GM12878 (cell line): ENCODE data around the gene TOMM40. TPM values are rescaled to one million over a fixed set of nuclear protein-coding genes. Genes with fewer than 3 reads are reported as not detected.
"Not testable (repeated sequence)": the region's sequence is repeated elsewhere in the genome, so short reads cannot be mapped to it uniquely, and the experiment has no call there.

Experiments
- ATAC-seq: fragments of 200-7000 bp; cut with Tn5 transposase; 3 replicates; pipeline ENCODE4 v1.9.1; 2020; ENCODE audit warnings: mild to moderate bottlenecking, moderate library complexity
- BruUV-seq: library from RNA; stranded (reverse); fragments of 400-500 nt; replicated peaks from 2 replicates; lab custom pipeline; 2021; lab: Mats Ljungman, UMichigan
- CTCF ChIA-PET: fragments of 300-600 bp; sonication (Branson Sonifier 250); formaldehyde crosslinking; extraction: SDS; loops from one replicate; lab custom pipeline; 2021; ENCODE audit warnings: inconsistent platforms; lab: Yijun Ruan, JAX
- POLR2A ChIA-PET: fragments of 350-600 bp; formaldehyde crosslinking; extraction: SDS; loops from one replicate; lab custom pipeline; 2021; ENCODE audit warnings: inconsistent platforms; lab: Charles Lee
- RAD21 ChIA-PET: fragments of 300-600 bp; sonication (Branson Sonifier 250); formaldehyde crosslinking; loops from one replicate; lab custom pipeline; 2023; ENCODE audit warnings: antibody characterized with exemption; ENCODE audit not compliant: unreplicated experiment; lab: Charles Lee
- SMC1A ChIA-PET: fragments of 300-600 bp; sonication (Branson Sonifier 250); formaldehyde crosslinking; loops from one replicate; lab custom pipeline; 2023; ENCODE audit not compliant: unreplicated experiment, uncharacterized antibody; lab: Charles Lee
- DNase-seq: peaks from one replicate; pipeline ENCODE4 v3.0.0-alpha.2; 2011; ENCODE audit warnings: low read depth, low spot score
- FAIRE-seq: peaks from 3 replicates; lab custom pipeline; 2011; peaks lifted over from hg19 to GRCh38; lab: Jason Lieb, UNC
- H2AFZ ChIP-seq: 2 replicates; pipeline ENCODE4 v1.6.0; 2011; ENCODE audit warnings: low read depth, low read length, control low read depth; ENCODE audit not compliant: control insufficient read depth
- H3K27ac ChIP-seq: 2 replicates; pipeline ENCODE4 v1.5.1; 2011; ENCODE audit warnings: control low read depth; ENCODE audit not compliant: control insufficient read depth, insufficient read depth
- H3K27me3 ChIP-seq, 2 experiments: replicated peaks in 1 of 2; 2 replicates each; pipeline versions ENCODE4 v1.6.0 to v1.6.1; 2011; ENCODE audit warnings: low read length in 1 of 2; ENCODE audit not compliant: control insufficient read depth in 2 of 2, insufficient read depth in 2 of 2
- H3K36me3 ChIP-seq, 2 experiments: 2 replicates each; pipeline ENCODE4 v1.5.1; 2011; ENCODE audit warnings: low read length in 1 of 2; ENCODE audit not compliant: control insufficient read depth in 2 of 2, insufficient read depth in 2 of 2
- H3K4me1 ChIP-seq: 2 replicates; pipeline ENCODE4 v1.6.1; 2011; ENCODE audit warnings: mild to moderate bottlenecking, low read length, moderate library complexity, mixed read lengths; ENCODE audit not compliant: control insufficient read depth, insufficient read depth
- H3K4me2 ChIP-seq: 2 replicates; pipeline ENCODE4 v1.6.0; 2011; ENCODE audit warnings: control low read depth; ENCODE audit not compliant: control insufficient read depth, insufficient read depth
- H3K4me3 ChIP-seq: fragments of 200-600 bp; sonication (generic); 2 replicates; pipeline ENCODE4 v1.5.1; 2016
- H3K79me2 ChIP-seq: 2 replicates; pipeline ENCODE4 v1.6.0; 2011; ENCODE audit warnings: low read length; ENCODE audit not compliant: control insufficient read depth, insufficient read depth
- H3K9ac ChIP-seq: 2 replicates; pipeline ENCODE4 v1.8.0; 2011; ENCODE audit warnings: low read length, control low read depth, mixed read lengths; ENCODE audit not compliant: control insufficient read depth, insufficient read depth
- H3K9me3 ChIP-seq: replicated peaks from 3 replicates; pipeline ENCODE4 v1.5.1; 2011; ENCODE audit warnings: mild to moderate bottlenecking, low read length; ENCODE audit not compliant: control insufficient read depth, insufficient read depth
- H4K20me1 ChIP-seq: 2 replicates; pipeline ENCODE4 v1.6.0; 2011; ENCODE audit not compliant: control insufficient read depth, insufficient read depth
- ATF7 ChIP-seq: fragments of 450-650 bp; IDR thresholded peaks from 2 replicates; pipeline ENCODE4 v1.6.1; 2016; ENCODE audit warnings: low read depth, mild to moderate bottlenecking
- BCL11A ChIP-seq: IDR thresholded peaks from 2 replicates; pipeline ENCODE4 v1.6.1; 2011; ENCODE audit warnings: low read depth, low read length
- GABPA ChIP-seq: IDR thresholded peaks from 2 replicates; pipeline ENCODE4 v1.6.1; 2014; ENCODE audit warnings: antibody characterized with exemption, low read depth, mild to moderate bottlenecking, inconsistent platforms
- HDGF ChIP-seq: fragments of 450-650 bp; IDR thresholded peaks from 2 replicates; pipeline ENCODE4 v1.6.1; 2016; ENCODE audit warnings: antibody characterized with exemption
- IRF4 ChIP-seq: IDR thresholded peaks from 2 replicates; pipeline ENCODE4 v1.6.1; 2011; ENCODE audit warnings: low read depth, low read length
- MTA2 ChIP-seq: fragments of 450-650 bp; IDR thresholded peaks from 2 replicates; pipeline ENCODE4 v1.6.1; 2016; ENCODE audit warnings: low read depth, mild to moderate bottlenecking, moderate library complexity
- NR2F1 ChIP-seq: fragments of 450-650 bp; conservative IDR thresholded peaks from 2 replicates; pipeline ENCODE4 v1.6.1; 2017; ENCODE audit warnings: mild to moderate bottlenecking
- RAD51 ChIP-seq: fragments of 450-650 bp; IDR thresholded peaks from 2 replicates; pipeline ENCODE4 v1.6.1; 2016; ENCODE audit warnings: moderate library complexity, mild to moderate bottlenecking, inconsistent platforms
- SMAD1 ChIP-seq: fragments of 450-650 bp; IDR thresholded peaks from 2 replicates; pipeline ENCODE4 v1.6.1; 2018; ENCODE audit warnings: mild to moderate bottlenecking, low read depth; ENCODE audit not compliant: partially characterized antibody
- SMARCA5 ChIP-seq: fragments of 450-650 bp; IDR thresholded peaks from 2 replicates; pipeline ENCODE4 v1.6.1; 2017; ENCODE audit warnings: mild to moderate bottlenecking
- WGBS: methylation state at CpG from one replicate; pipeline ENCODE4 v1.1.6; 2016; ENCODE audit warnings: low lambda C conversion rate; ENCODE audit not compliant: insufficient replicate concordance, insufficient coverage; ENCODE audit errors: missing lambda C conversion rate; 5-methylcytosine and 5-hydroxymethylcytosine counted together
- in situ Hi-C: fragments of 300-500 bp; cut with MboI; formaldehyde crosslinking; loops from 9 replicates; pipeline ENCODE4 v1.14.3; 2018; ENCODE audit warnings: mixed read lengths
- intact Hi-C: fragments of 100-400 bp; cut with micrococcal nuclease; formaldehyde crosslinking; loops from one replicate; pipeline ENCODE4 v1.14.2; 2022; ENCODE audit not compliant: unreplicated experiment
- polyA plus RNA-seq, 11 experiments: library from polyadenylated mRNA; depleted of rRNA in 4 of 11; unstranded in 6 of 11; stranded (reverse) in 5 of 11; fragments of >200 nt; fragmentation: Nextera tagmentation in 4 of 11; fragmentation: Illumina TruSeq in 1 of 11; extraction: Ambion mirVana in 4 of 11; extraction: Trizol in 1 of 11; gene quantifications; 1 replicate in 1 of 11; 2 replicates in 10 of 11; pipeline versions ENCODE4 v1.2.1 to v1.2.3, GENCODE V29; 2011 to 2016; ENCODE audit warnings: inconsistent platforms in 2 of 11, missing spikeins in 2 of 11, low read depth in 1 of 11
- total RNA-seq, 4 experiments: library from RNA; depleted of rRNA in 3 of 4; stranded (reverse); fragments of >200 nt in 3 of 4; fragmentation: Illumina TruSeq in 1 of 4; extraction: Trizol in 1 of 4; gene quantifications; 2 replicates each; pipeline versions ENCODE4 v1.2.1 to v1.2.3, GENCODE V29; 2013 to 2021
- TF ChIP-seq, protein P1 (sequence below): fragments of 450-650 bp; IDR thresholded peaks from 2 replicates; pipeline ENCODE4 v1.6.1; 2017; ENCODE audit warnings: low read depth, mild to moderate bottlenecking, moderate library complexity

Gene TOMM40
- total and polyA plus RNA-seq, 10 of the 15 experiments (the other 5 are each of a cell fraction or from before 2014, with no cell fraction given) = 0.85 to 221 (median 99.9) TPM

DNA sequence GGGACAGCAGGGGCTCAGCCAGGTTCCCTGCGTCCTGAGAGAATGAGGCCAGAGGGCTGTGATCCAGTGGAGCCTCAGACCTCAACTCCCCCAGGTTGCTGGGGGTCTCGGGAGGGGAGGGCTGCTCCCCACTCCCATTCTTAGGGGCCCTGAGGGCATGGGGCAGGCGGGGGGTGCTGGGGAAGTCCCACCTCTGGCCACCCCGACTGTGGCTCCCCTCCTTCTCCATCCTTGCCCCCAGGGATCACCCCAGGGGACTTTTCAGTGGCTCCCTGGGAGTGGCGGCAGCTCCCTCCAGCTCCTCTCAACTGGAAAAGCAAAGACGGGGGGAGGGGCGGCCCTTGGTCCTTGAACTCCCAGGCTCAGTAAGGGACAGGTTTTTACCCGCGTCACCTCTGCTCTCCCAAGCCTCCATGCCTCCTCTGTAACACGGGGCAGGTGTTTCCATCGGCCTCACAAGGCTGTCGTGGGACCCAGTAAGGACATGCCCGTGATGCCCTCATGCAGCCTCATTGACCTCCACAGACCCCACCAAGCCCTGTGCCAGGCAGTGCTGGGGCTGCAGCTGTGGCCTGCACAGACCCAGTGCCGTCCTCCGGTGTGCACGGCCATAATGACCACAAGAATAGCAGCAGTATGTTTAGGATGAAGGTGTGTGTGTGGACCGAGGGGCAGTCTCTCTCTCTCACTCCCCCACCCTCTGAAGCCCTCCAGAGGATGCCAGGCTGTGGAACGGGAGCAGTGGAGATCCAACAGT, 11.6 kb upstream of the TOMM40 start (continued):
- TF ChIP-seq, protein P1, sequence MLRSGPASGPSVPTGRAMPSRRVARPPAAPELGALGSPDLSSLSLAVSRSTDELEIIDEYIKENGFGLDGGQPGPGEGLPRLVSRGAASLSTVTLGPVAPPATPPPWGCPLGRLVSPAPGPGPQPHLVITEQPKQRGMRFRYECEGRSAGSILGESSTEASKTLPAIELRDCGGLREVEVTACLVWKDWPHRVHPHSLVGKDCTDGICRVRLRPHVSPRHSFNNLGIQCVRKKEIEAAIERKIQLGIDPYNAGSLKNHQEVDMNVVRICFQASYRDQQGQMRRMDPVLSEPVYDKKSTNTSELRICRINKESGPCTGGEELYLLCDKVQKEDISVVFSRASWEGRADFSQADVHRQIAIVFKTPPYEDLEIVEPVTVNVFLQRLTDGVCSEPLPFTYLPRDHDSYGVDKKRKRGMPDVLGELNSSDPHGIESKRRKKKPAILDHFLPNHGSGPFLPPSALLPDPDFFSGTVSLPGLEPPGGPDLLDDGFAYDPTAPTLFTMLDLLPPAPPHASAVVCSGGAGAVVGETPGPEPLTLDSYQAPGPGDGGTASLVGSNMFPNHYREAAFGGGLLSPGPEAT = no peak
- TF ChIP-seq ATF7 = no peak
- no peak for TF ChIP-seq SMARCA5
- TF ChIP-seq GABPA = no peak

DNA sequence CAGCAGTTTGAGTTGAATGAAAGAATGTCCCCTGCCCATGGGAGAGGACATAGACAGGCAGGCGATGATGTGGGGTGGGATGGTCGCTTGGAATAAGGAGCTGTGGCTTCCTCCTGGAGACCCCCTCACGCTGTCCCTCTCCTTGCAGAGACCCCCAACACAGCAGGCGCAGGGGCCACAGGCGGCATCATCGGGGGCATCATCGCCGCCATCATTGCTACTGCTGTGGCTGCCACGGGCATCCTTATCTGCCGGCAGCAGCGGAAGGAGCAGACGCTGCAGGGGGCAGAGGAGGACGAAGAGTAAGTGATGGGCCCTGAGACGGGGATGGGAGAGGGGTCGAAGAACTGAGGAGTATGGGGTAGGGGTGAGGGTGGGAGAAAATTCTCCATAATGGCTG, 9.0 kb upstream of the TOMM40 start:
- H3K27ac ChIP-seq = no peak overlapping the region
- BruUV-seq = no TSS peak
- in situ Hi-C loops (no loop called here), intact Hi-C loops (no loop called here)
- H3K9me3 ChIP-seq = no peaks in the 10 kb centered on the region
- H3K79me2 ChIP-seq = no peaks in the 10 kb centered on the region
- no peak overlapping the region for H3K9ac ChIP-seq
- TF ChIP-seq RAD51 (no peak), NR2F1 (no peak), BCL11A (no peak), MTA2 (no peak), HDGF (no peak), IRF4 (no peak), SMAD1 (no peak)
- ChIA-PET CTCF (no interaction called here), SMC1A (no interaction called here), POLR2A (no interaction called here), RAD21 (no interaction called here)
- H4K20me1 ChIP-seq = no peaks in the 10 kb centered on the region
- H3K27me3 ChIP-seq = no peaks in the 10 kb centered on the region
- H3K4me3 ChIP-seq = no peak overlapping the region
- no peak for DNase-seq
- ATAC-seq = no peak
- no peak overlapping the region for H2AFZ ChIP-seq
- H3K4me2 ChIP-seq = no peak overlapping the region
- no peaks in the 10 kb centered on the region for H3K4me1 ChIP-seq
- WGBS = 53% methylated on average over 15 of the region's 15 CpGs
- FAIRE-seq = no peak
- no peaks in the 10 kb centered on the region for H3K36me3 ChIP-seq

DNA sequence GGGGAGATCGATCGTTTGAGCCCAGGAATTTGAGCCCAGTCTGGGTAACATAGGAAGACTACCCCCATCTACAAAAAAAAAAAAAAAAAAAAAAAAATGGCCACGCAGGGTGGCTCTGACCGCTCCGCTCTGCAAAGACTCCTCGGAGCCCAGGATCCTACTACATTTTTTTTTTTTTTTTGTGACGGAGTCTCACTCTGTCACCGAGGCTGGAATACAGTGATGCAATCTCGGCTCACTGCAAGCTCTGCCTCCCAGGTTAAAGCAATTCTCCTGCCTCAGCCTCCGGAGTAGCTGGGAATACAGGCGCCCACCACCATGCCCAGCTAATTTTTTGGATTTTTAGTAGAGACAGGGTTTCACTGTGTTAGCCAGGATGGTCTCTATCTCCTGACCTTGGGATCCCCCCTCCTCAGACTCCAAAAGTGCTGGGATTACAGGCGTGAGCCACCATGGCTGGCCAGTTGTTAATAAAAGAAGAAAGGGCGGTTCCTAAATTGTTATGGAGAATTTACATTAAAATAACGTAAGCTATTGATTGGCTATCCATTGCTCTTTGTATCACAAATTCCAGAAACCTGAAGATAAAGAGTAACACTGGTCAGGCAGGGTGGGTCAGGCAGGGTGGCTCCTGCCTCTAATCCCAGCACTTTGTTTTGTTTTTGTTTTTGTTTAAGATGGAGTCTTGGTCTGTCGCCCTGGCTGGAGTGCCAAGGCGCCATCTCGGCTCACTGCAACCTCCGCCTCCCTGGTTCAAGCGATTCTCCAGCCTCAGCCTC, 8.2 kb upstream of the TOMM40 start:
- CTCF ChIA-PET, in situ Hi-C loops, H3K36me3 ChIP-seq, H3K4me3 ChIP-seq, H3K4me1 ChIP-seq, H3K79me2 ChIP-seq, BruUV-seq, POLR2A ChIA-PET, H3K27me3 ChIP-seq, H4K20me1 ChIP-seq, intact Hi-C loops, SMC1A ChIA-PET, DNase-seq, H2AFZ ChIP-seq, H3K9me3 ChIP-seq, H3K27ac ChIP-seq, FAIRE-seq, H3K4me2 ChIP-seq, ATAC-seq, RAD21 ChIA-PET, H3K9ac ChIP-seq: not testable (repeated sequence)
- 45% methylated on average over 18 of the region's 19 CpGs for WGBS
